HG03457 (cell line): ENCODE data around the gene ANKRD40CL.

Experiments
- ATAC-seq: cut with Tn5 transposase; IDR thresholded peaks from one replicate; pipeline ENCODE4 v1.9.1; 2021; ENCODE audit warnings: moderate number of reproducible peaks; ENCODE audit not compliant: unreplicated experiment

The ANKRD40CL gene

DNA sequence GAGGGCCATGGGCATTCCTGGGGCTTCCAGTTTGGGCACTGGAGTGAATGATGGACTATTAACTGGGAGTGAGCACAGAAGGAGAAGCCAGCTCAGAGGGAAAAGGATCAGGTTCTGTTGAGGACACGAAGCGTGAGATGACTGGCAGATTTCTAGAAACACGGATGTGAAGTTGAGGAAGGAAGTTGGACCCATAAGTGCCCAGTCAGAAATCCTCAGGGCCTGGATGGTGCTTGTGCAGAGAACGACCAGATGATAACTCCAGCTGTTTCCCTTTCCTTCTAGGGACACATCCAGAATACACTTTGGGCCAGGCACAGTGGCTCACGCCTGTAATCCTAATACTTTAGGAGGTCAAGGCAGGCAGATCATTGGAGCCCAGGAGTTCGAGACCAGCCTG, 23.3 kb upstream of the ANKRD40CL start:
- ATAC-seq = no peak

DNA sequence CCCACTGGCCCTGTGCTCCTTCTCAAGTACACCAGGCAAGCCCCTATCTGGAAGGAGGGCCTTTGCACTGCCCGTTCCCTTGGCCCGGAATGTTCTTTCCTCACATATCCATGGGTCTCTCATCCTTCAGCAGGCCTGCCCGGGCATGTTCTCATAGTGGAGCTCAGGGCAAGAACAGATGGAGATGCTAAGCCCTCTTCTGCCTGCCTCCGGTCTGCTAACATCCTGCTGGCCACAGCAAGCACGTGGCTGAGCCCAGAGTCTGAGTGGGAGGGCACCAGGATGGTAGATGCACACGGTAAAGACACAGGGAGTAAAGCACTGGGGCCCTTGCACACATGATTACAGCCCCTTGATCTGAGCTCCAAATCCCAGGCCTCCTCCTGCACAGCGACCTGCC, 19.8 kb upstream of the ANKRD40CL start:
- ATAC-seq = no peak

GRCh38 chr17:50785946-50786570, 18.7 kb upstream of the ANKRD40CL start:
- ATAC-seq = no peak

DNA sequence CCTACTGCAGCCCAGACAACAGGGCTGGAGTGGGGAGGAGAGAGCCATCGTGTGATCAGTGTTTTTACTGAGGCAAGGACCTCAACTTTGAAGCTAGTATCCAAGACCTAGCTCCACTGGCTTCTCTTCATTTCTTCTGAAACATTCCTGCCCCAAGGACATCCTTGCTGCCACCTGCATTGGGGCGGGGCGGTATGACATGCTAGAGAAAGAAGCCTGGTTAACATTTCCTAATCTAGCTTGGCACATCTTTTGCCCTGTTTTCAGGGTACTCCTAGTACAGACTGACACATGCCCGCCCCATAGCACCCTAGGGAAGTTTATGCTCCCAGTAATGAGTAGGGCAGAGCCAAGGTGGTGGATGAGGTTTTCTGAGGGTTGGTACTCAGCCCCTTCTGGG, 17.8 kb upstream of the ANKRD40CL start:
- ATAC-seq = no peak

DNA sequence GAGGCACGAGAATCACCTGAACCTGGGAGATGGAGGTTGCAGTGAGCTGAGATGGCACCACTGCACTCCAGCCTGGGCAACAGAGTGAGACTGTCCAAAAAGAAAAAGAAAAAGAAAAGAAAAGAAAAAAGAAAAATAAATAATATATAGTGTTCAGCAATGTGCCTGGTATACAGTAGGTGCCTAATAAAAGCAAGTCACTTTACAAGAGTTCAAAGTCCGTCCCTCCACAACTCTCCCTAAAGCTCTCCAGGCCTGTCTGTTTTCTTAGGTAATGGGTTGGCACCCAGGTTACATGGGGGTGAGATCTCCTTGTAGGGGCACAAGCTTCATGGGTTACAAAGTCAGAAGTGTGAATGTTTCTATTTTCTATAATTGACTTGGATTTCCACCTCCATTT, 16.6 kb upstream of the ANKRD40CL start:
- no peak for ATAC-seq

DNA sequence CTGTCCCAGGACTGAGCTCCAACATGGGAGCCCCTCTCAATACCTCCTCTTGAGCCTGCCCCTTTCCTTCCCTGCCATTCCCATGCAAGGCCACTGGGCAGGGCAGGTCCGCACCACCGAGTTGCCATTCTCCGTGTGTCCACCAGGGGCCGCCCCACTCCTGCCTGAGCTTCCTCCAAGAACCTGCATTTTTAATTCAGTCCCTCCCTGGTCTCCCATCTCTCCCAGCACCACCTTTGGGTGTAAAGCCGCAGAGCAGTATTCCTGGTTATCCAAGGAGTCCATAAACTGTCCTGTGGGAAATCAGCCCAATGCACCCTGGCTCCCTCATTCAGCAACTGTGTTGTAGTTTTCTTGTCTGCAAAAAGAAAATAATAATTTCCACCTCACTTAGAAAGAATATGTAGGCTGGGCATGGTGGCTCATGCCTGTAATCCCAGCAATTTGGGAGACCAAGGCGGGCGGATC, 15.9 kb upstream of the ANKRD40CL start:
- ATAC-seq = no peak

GRCh38 chr17:50781167-50781566, 13.8 kb upstream of the ANKRD40CL start:
- no peak for ATAC-seq

GRCh38 chr17:50779747-50780353, 12.5 kb upstream of the ANKRD40CL start:
- ATAC-seq = no peak

GRCh38 chr17:50778988-50779387, 11.7 kb upstream of the ANKRD40CL start:
- ATAC-seq = no peak

- ATAC-seq = no peak
Observed at GRCh38 chr17:50778471-50778870, 11.2 kb upstream of the ANKRD40CL start.

- no peak for ATAC-seq
Observed at GRCh38 chr17:50775926-50776325, 8.6 kb upstream of the ANKRD40CL start.

- ATAC-seq = no peak
Observed at GRCh38 chr17:50774225-50774803, 7.0 kb upstream of the ANKRD40CL start.

GRCh38 chr17:50771991-50772785, 4.9 kb upstream of the ANKRD40CL start:
- ATAC-seq = no peak

GRCh38 chr17:50770346-50770745, 3.0 kb upstream of the ANKRD40CL start:
- ATAC-seq = no peak

- ATAC-seq = no peak
Observed at GRCh38 chr17:50769884-50770283, 2.6 kb upstream of the ANKRD40CL start.

GRCh38 chr17:50768346-50768761, 1.0 kb upstream of the ANKRD40CL start:
- no peak for ATAC-seq

- no peak for ATAC-seq
Observed at GRCh38 chr17:50767030-50767429, 288 bp downstream of the ANKRD40CL start.

DNA sequence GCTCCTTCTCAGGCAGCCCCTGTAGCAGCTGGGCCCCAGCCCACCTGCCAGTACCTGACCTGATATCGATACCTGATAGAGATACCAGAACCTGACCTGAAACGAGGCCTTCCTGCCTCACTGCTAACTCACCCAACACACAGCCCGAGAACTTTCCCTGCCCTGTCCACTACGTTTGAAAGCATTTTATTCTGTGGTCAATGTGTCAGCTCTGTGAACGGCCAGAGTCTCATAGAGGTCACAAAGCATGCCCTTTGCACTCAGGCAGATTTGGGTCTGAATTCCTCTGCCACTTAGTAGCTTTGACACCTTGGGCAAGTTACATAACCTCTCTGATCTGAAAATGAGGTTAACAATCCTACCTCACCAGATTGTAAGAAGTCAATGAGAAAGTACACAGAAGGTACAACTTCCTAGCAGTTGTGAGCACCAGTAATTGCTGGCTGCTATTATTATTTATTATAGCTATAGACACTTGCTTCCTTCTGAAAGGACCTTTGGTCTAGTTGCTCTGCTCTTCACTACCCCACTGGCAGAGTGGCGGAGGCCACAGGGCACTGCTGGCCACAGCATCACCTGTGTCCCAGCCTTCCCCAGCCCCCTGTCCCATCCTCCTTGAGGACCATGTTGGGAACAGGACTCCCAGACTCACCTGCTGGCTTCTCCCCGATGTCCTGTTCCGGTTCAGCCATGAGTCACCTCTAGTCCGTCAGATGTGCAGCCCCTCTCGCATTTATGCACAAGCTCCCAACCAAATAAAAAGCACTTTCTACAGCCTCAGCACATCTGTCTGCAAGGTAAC, 895 bp downstream of the ANKRD40CL start:
- ATAC-seq = no peak

DNA sequence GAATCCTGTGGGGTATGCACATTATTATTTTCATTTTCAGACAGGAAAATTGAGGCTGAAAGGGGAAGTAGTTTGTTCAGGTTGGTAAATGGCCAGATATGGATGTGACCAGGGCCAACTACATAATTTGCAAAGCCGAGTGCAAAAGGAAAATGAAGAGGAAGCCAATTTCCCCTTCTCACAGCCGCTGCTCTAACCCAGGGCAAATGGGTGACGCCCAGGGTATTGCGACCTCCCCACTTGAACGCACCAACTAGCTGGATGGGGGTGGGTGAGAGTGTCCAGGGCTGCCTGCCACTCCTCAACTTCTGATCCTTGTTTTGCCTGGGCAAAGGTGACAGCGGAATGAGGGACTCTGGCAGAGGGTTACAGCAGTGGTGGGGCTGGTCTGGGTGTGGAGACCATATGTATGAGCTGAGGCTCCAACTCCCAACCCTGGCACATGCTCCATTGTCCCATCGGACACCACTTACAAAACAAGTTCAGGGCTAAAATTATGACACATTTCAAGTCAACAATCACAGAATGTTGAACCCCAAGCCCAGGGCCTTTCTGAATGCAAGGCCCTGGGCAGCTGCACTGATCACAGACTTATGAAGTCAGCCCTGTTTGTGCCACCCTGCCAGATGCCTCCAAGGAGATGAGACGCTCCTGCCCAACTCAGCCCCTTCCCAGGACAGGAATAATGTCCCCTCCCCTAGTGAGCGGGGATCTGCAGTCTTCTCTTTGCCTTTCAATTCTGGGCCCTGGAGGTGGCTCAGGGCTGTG, 1.7 kb downstream of the ANKRD40CL start:
- ATAC-seq = no peak

DNA sequence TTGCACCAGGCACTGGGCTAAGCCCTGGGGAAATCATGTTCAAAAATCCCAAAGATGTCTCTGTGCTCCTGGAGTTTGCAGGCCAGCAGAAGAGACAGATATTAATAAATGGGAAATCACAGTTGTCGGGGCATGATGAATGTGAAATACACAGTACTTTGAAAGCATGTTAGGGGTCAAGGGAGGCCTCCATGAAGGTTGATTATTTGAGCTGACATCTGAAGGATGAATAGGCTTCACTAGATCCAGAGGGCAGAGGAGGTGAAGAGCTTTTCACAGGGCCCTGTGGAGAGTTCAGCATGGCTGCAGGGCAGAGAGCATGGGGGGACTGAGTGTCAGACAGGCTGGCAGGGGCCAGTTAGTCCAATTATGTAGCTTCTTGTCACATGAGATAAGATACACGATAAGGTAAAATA, 2.6 kb downstream of the ANKRD40CL start:
- ATAC-seq = no peak
